ENCODE data around the gene SMARCA2.

Gene SMARCA2

GRCh38 chr9:2120926-2121689 is 106.0 kb downstream of the SMARCA2 start:
- Histone ChIP-seq H3K4me1 (ENCODE audit: insufficient read depth, insufficient read length) (no peaks in the 10 kb centered on the region), H3K36me3 (ENCODE audit: insufficient read depth, insufficient read length, low read length) (no peaks in the 10 kb centered on the region), H3K9me3 (ENCODE audit: insufficient read depth, low read length) (no peaks in the 10 kb centered on the region), H3K9ac (ENCODE audit: insufficient read length, low read depth) (no peak overlapping the region), H3K4me3 (ENCODE audit: insufficient read length, low read depth) (no peak overlapping the region), H3K27me3 (ENCODE audit: insufficient read depth, insufficient read length) (no peaks in the 10 kb centered on the region)
- no peak for DNase-seq (ENCODE audit: low read depth, low spot score)
- TF ChIP-seq YY1 (IDR thresholded peaks at IDR 0.05; ENCODE audit: insufficient read depth, insufficient read length) = no peak
- no peak for TF ChIP-seq SUZ12 (IDR thresholded peaks at IDR 0.05; ENCODE audit: extremely low read depth, insufficient read depth, insufficient read length)
- no peak for TF ChIP-seq ZNF274 (IDR thresholded peaks at IDR 0.05; ENCODE audit: low read depth, low read length)

- no peaks in the 10 kb centered on the region for H3K4me1 ChIP-seq (ENCODE audit: insufficient read depth, insufficient read length)
- TF ChIP-seq SUZ12 (IDR thresholded peaks at IDR 0.05; ENCODE audit: extremely low read depth, insufficient read depth, insufficient read length) (no peak), ZNF274 (IDR thresholded peaks at IDR 0.05; ENCODE audit: low read depth, low read length) (no peak), YY1 (IDR thresholded peaks at IDR 0.05; ENCODE audit: insufficient read depth, insufficient read length) (no peak)
- H3K9ac ChIP-seq (ENCODE audit: insufficient read length, low read depth) = no peak overlapping the region
- no peaks in the 10 kb centered on the region for H3K9me3 ChIP-seq (ENCODE audit: insufficient read depth, low read length)
- no peak overlapping the region for H3K4me3 ChIP-seq (ENCODE audit: insufficient read length, low read depth)
- no peaks in the 10 kb centered on the region for H3K36me3 ChIP-seq (ENCODE audit: insufficient read depth, insufficient read length, low read length)
- H3K27me3 ChIP-seq (ENCODE audit: insufficient read depth, insufficient read length) = no peaks in the 10 kb centered on the region
- DNase-seq (ENCODE audit: low read depth, low spot score) = no peak
Measured at GRCh38 chr9:2122299-2122698, 107.2 kb downstream of the SMARCA2 start.

DNA sequence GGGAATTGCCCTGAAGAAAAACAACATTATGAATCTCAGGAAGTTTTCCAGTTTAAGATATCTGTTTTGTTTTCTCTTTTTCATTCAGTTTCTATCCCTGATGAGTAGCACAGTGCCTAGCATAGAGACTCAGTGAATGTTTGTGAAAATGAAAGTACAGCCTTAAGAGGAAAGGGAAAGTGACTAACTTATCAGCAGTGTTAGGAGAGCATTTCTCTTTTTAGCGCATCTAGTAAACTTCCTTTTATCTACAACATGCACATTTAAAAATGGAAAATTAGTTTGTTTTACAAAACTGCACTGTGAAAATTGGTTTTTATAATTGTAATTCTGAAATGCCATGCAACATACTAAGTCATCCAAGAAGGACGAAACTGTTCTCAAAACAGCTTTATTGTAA is 110.8 kb downstream of the SMARCA2 start:
- Histone ChIP-seq H3K9ac (ENCODE audit: insufficient read length, low read depth) (no peak overlapping the region), H3K4me3 (ENCODE audit: insufficient read length, low read depth) (no peak overlapping the region), H3K9me3 (ENCODE audit: insufficient read depth, low read length) (no peaks in the 10 kb centered on the region), H3K36me3 (ENCODE audit: insufficient read depth, insufficient read length, low read length) (no peaks in the 10 kb centered on the region), H3K4me1 (ENCODE audit: insufficient read depth, insufficient read length) (no peaks in the 10 kb centered on the region), H3K27me3 (ENCODE audit: insufficient read depth, insufficient read length) (no peaks in the 10 kb centered on the region)
- DNase-seq (ENCODE audit: low read depth, low spot score) = no peak
- TF ChIP-seq YY1 (IDR thresholded peaks at IDR 0.05; ENCODE audit: insufficient read depth, insufficient read length) (no peak), ZNF274 (IDR thresholded peaks at IDR 0.05; ENCODE audit: low read depth, low read length) (no peak)

DNA sequence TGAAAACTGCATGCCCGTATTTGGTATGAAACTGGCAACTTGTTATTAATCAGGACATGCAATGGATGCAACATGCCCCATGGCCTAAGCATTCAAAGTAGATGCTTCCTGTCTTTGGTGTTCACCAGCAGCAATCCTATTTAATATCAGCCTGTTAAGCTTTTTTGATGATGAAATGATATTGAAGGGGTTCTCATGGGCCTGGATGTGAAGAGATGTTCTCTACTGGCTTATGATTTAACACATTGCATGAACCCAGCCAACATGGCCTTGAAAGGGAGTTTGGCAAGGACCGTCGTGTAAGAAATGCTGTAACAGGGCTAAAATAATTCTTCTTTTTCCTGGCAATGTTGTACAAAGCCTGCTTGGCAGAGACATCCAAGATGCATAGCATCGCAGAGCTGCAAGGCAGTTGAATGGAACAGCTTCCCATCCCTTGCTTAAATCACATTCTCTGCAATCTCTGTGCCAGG is 111.2 kb downstream of the SMARCA2 start:
- no peak for DNase-seq (ENCODE audit: low read depth, low spot score)
- no peak for TF ChIP-seq YY1 (IDR thresholded peaks at IDR 0.05; ENCODE audit: insufficient read depth, insufficient read length)

DNA sequence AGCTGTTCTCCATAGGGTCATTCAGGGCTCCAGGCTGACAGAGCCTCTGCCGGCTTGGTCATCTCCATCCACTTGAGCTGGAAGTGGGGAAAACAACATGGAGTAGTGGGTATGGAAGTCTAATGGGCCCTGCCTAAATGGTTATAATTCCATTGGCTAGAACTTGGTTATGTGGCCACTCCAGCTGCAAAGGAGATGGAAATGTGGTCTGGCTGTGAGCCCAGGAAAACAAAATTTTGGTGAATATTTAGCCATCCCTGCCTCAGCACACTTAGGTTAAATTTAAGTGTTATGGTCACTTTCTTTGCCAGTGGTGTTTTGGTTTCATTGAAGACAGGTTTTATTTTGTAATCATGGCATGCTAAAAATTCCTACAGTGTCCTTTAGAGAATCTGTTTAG is 112.3 kb downstream of the SMARCA2 start:
- Histone ChIP-seq H3K36me3 (ENCODE audit: insufficient read depth, insufficient read length, low read length) (no peaks in the 10 kb centered on the region), H3K4me3 (ENCODE audit: insufficient read length, low read depth) (no peak overlapping the region), H3K27me3 (ENCODE audit: insufficient read depth, insufficient read length) (no peaks in the 10 kb centered on the region), H3K4me1 (ENCODE audit: insufficient read depth, insufficient read length) (no peaks in the 10 kb centered on the region), H3K9ac (ENCODE audit: insufficient read length, low read depth) (no peak overlapping the region), H3K9me3 (ENCODE audit: insufficient read depth, low read length) (no peaks in the 10 kb centered on the region)
- TF ChIP-seq ZNF274 (IDR thresholded peaks at IDR 0.05; ENCODE audit: low read depth, low read length) (no peak), SUZ12 (IDR thresholded peaks at IDR 0.05; ENCODE audit: extremely low read depth, insufficient read depth, insufficient read length) (no peak), YY1 (IDR thresholded peaks at IDR 0.05; ENCODE audit: insufficient read depth, insufficient read length) (no peak)
- DNase-seq (ENCODE audit: low read depth, low spot score) = no peak

More for the DNA sequence above, 111.2 kb downstream of the SMARCA2 start:
- Histone ChIP-seq H3K9ac (ENCODE audit: insufficient read length, low read depth) (no peak overlapping the region), H3K9me3 (ENCODE audit: insufficient read depth, low read length) (no peaks in the 10 kb centered on the region), H3K4me3 (ENCODE audit: insufficient read length, low read depth) (no peak overlapping the region), H3K27me3 (ENCODE audit: insufficient read depth, insufficient read length) (no peaks in the 10 kb centered on the region), H3K4me1 (ENCODE audit: insufficient read depth, insufficient read length) (no peaks in the 10 kb centered on the region), H3K36me3 (ENCODE audit: insufficient read depth, insufficient read length, low read length) (no peaks in the 10 kb centered on the region)

DNA sequence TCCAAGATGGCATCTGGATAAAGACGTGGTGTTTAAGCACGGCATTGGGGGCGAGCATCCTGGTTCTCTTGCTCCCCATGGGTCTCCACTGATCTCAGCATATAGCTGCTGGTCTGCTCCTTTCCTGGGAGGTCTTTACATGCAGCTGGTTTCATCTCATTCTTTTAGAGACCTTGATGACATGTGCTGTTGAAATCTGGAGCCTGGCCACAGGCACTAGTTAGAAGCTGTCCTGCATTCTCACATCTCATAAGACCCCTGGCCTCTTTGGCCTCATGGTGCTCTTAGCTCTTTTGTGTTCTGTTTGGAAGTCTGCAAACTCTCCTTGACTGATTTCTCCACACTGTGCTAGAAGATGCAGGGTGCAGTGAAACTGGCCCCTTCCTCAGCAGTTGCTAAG is 113.0 kb downstream of the SMARCA2 start:
- Histone ChIP-seq H3K4me3 (ENCODE audit: insufficient read length, low read depth) (no peak overlapping the region), H3K9ac (ENCODE audit: insufficient read length, low read depth) (no peak overlapping the region), H3K4me1 (ENCODE audit: insufficient read depth, insufficient read length) (no peaks in the 10 kb centered on the region), H3K27me3 (ENCODE audit: insufficient read depth, insufficient read length) (no peaks in the 10 kb centered on the region), H3K9me3 (ENCODE audit: insufficient read depth, low read length) (no peaks in the 10 kb centered on the region), H3K36me3 (ENCODE audit: insufficient read depth, insufficient read length, low read length) (no peaks in the 10 kb centered on the region)
- no peak for DNase-seq (ENCODE audit: low read depth, low spot score)
- TF ChIP-seq SUZ12 (IDR thresholded peaks at IDR 0.05; ENCODE audit: extremely low read depth, insufficient read depth, insufficient read length) (no peak), ZNF274 (IDR thresholded peaks at IDR 0.05; ENCODE audit: low read depth, low read length) (no peak), YY1 (IDR thresholded peaks at IDR 0.05; ENCODE audit: insufficient read depth, insufficient read length) (no peak)

DNA sequence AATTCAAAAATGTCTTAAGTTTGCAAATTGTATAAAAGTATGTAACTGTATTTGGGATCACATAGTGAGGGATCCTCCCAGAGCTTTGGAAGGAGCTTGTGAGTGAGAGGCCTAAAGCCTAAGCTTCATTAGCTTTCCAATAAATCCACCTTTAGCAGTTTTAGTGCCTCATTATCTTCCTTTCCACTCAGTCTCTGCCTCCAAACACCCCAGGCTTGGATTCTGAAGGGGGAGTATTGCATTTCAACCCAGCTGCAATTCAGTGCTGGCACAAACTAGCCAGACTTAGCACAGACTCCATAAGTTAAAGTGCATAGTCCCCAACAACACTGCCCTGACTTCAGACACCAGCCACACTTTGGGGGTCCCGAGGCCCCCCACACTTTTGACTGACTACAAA is 113.5 kb downstream of the SMARCA2 start:
- no peak for DNase-seq (ENCODE audit: low read depth, low spot score)
- no peak overlapping the region for H3K4me3 ChIP-seq (ENCODE audit: insufficient read length, low read depth)
- no peaks in the 10 kb centered on the region for H3K27me3 ChIP-seq (ENCODE audit: insufficient read depth, insufficient read length)
- TF ChIP-seq YY1 (IDR thresholded peaks at IDR 0.05; ENCODE audit: insufficient read depth, insufficient read length) = no peak
- H3K4me1 ChIP-seq (ENCODE audit: insufficient read depth, insufficient read length) = no peaks in the 10 kb centered on the region
- no peak overlapping the region for H3K9ac ChIP-seq (ENCODE audit: insufficient read length, low read depth)
- no peaks in the 10 kb centered on the region for H3K9me3 ChIP-seq (ENCODE audit: insufficient read depth, low read length)
- no peaks in the 10 kb centered on the region for H3K36me3 ChIP-seq (ENCODE audit: insufficient read depth, insufficient read length, low read length)
